DOHH2 (cell line): ENCODE data around the gene PLEKHG2.
A peak's percentile ranks its signal among the peaks of the same experiment; 100 is the strongest.

Experiments
- H3F3A ChIP-seq: fragments of 200-600 bp; sonication (generic), shearing (Covaris generic); 2 replicates; pipeline ENCODE4 v1.6.0; 2016; ENCODE audit warnings: antibody characterized with exemption, mild to moderate bottlenecking; ENCODE audit not compliant: control insufficient read depth, insufficient read depth
- H3K27ac ChIP-seq: fragments of 200-600 bp; sonication (generic); 2 replicates; pipeline ENCODE4 v1.5.1; 2014; ENCODE audit warnings: low read depth, mild to moderate bottlenecking, low read length, moderate library complexity
- H3K27me3 ChIP-seq: fragments of 200-600 bp; sonication (generic); 2 replicates; pipeline ENCODE4 v1.6.1; 2014; ENCODE audit warnings: mild to moderate bottlenecking, low read length, mixed read lengths; ENCODE audit not compliant: control insufficient read depth
- H3K36me3 ChIP-seq: fragments of 200-600 bp; sonication (generic); 2 replicates; pipeline ENCODE4 v1.6.1; 2014; ENCODE audit warnings: mild to moderate bottlenecking, low read length, moderate library complexity, mixed read lengths; ENCODE audit not compliant: control insufficient read depth
- H3K4me1 ChIP-seq: fragments of 200-600 bp; sonication (generic); 2 replicates; pipeline ENCODE4 v1.6.1; 2014; ENCODE audit warnings: mild to moderate bottlenecking, low read length, mixed read lengths; ENCODE audit not compliant: control insufficient read depth
- H3K4me2 ChIP-seq: fragments of 200-600 bp; sonication (generic); 2 replicates; pipeline ENCODE4 v1.6.0; 2014; ENCODE audit warnings: mild to moderate bottlenecking, low read length, moderate library complexity
- H3K4me3 ChIP-seq: fragments of 200-600 bp; sonication (generic); 2 replicates; pipeline ENCODE4 v1.5.1; 2014; ENCODE audit warnings: mild to moderate bottlenecking, low read length, mixed read lengths
- H3K79me2 ChIP-seq: fragments of 200-600 bp; sonication (generic); 2 replicates; pipeline ENCODE4 v1.6.1; 2014; ENCODE audit warnings: mild to moderate bottlenecking, low read length, mixed read lengths; ENCODE audit not compliant: control insufficient read depth
- H3K9me2 ChIP-seq: fragments of 200-600 bp; sonication (generic); replicated peaks from 2 replicates; pipeline ENCODE4 v1.6.1; 2014; ENCODE audit warnings: mild to moderate bottlenecking, low read length, mixed read lengths; ENCODE audit not compliant: control insufficient read depth
- H3K9me3 ChIP-seq: fragments of 200-600 bp; sonication (generic); 2 replicates; pipeline ENCODE4 v1.6.1; 2014; ENCODE audit warnings: antibody characterized with exemption, low read length, mixed read lengths; ENCODE audit not compliant: control insufficient read depth, insufficient read depth
- H4K20me1 ChIP-seq: fragments of 200-600 bp; sonication (generic); 2 replicates; pipeline ENCODE4 v1.6.0; 2014; ENCODE audit warnings: low read depth, mild to moderate bottlenecking, antibody characterized with exemption, low read length, moderate library complexity; ENCODE audit not compliant: control insufficient read depth, insufficient read depth
- CTCF ChIP-seq: fragments of 200-600 bp; sonication (generic); IDR thresholded peaks from one replicate; pipeline ENCODE4 v1.5.1; 2014; ENCODE audit warnings: antibody characterized with exemption, mild to moderate bottlenecking, low read depth, low read length; ENCODE audit not compliant: poor library complexity, severe bottlenecking
- EZH2phosphoT487 ChIP-seq: fragments of 200-600 bp; sonication (generic); IDR thresholded peaks from 2 replicates; pipeline ENCODE4 v1.6.1; 2017; ENCODE audit warnings: borderline replicate concordance, mild to moderate bottlenecking, antibody characterized with exemption, low read length, moderate library complexity, mixed read lengths

PLEKHG2 gene

GRCh38 chr19:39472746-39473442 is 60.4 kb downstream of the PLEKHG2 start:
- H3F3A ChIP-seq, result no peaks in the 10 kb centered on the region
- H3K9me2 ChIP-seq, result no peaks in the 10 kb centered on the region
- H3K27ac ChIP-seq, result no peak overlapping the region
- H3K79me2 ChIP-seq, result no peaks in the 10 kb centered on the region
- peaks cover 85% of the 10 kb centered on the region for H3K36me3 ChIP-seq
- H3K4me2 ChIP-seq, result no peak overlapping the region
- H3K9me3 ChIP-seq, result no peaks in the 10 kb centered on the region
- no peaks in the 10 kb centered on the region for H3K4me1 ChIP-seq
- H3K4me3 ChIP-seq, result no peak overlapping the region
- TF ChIP-seq EZH2phosphoT487, result no peak
- TF ChIP-seq CTCF, result no peak
- no peaks in the 10 kb centered on the region for H4K20me1 ChIP-seq
- H3K27me3 ChIP-seq, result no peaks in the 10 kb centered on the region

GRCh38 chr19:39473443-39473960 is 61.0 kb downstream of the PLEKHG2 start:
- Histone ChIP-seq H3K27ac (no peak overlapping the region), H3K79me2 (no peaks in the 10 kb centered on the region), H3K4me1 (no peaks in the 10 kb centered on the region), H3K36me3 (peaks cover 79% of the 10 kb centered on the region), H3K27me3 (no peaks in the 10 kb centered on the region), H3K4me2 (no peak overlapping the region), H3K9me2 (no peaks in the 10 kb centered on the region), H3K9me3 (no peaks in the 10 kb centered on the region), H3F3A (peaks cover 2% of the 10 kb centered on the region; the same call in 1 of the 2 replicates), H3K4me3 (no peak overlapping the region), H4K20me1 (no peaks in the 10 kb centered on the region)
- TF ChIP-seq EZH2phosphoT487, result no peak
- TF ChIP-seq CTCF, result no peak

GRCh38 chr19:39474139-39474620 is 61.7 kb downstream of the PLEKHG2 start:
- Histone ChIP-seq H3K9me2 (no peaks in the 10 kb centered on the region), H3K4me1 (no peaks in the 10 kb centered on the region; the same call in 1 of the 2 replicates), H3K79me2 (no peaks in the 10 kb centered on the region), H4K20me1 (no peaks in the 10 kb centered on the region), H3K36me3 (peaks cover 72% of the 10 kb centered on the region), H3K27ac (no peak overlapping the region), H3K4me2 (no peak overlapping the region), H3K27me3 (no peaks in the 10 kb centered on the region), H3F3A (peaks cover 5% of the 10 kb centered on the region), H3K4me3 (no peak overlapping the region), H3K9me3 (no peaks in the 10 kb centered on the region)
- TF ChIP-seq CTCF, result peak; percentile 96
- TF ChIP-seq EZH2phosphoT487, result no peak
